MCF 10A (cell line): Measurements from ENCODE around the gene RTKN2. TPM values are rescaled to one million over a fixed set of nuclear protein-coding genes. Genes with fewer than 3 reads are reported as not detected.

ENCODE experiments used
- BruUV-seq: library from RNA; stranded (reverse); fragments of 400-500 nt; replicated peaks from 2 replicates; lab custom pipeline; 2021; lab: Mats Ljungman, UMichigan
- CTCF ChIA-PET: fragments of 300-600 bp; sonication (Branson Sonifier 250); formaldehyde crosslinking; extraction: SDS; loops from one replicate; lab custom pipeline; 2021; ENCODE audit warnings: antibody characterized with exemption, inconsistent platforms; lab: Yijun Ruan, JAX
- POLR2A ChIA-PET: fragments of 300-600, 350-650 bp; sonication (Branson Sonifier 250); formaldehyde crosslinking; extraction: SDS; loops from one replicate; lab custom pipeline; 2020; ENCODE audit warnings: antibody characterized with exemption, inconsistent platforms; lab: Yijun Ruan, JAX
- DNase-seq: peaks from one replicate; pipeline ENCODE4 v3.0.0-alpha.2; 2018; ENCODE audit not compliant: unreplicated experiment
- H3K27ac Mint-ChIP-seq: one replicate; pipeline ENCODE4 v1.8.0; 2022; ENCODE audit warnings: mild to moderate bottlenecking, low read depth, mixed read lengths; ENCODE audit not compliant: unreplicated experiment
- H3K27me3 Mint-ChIP-seq: one replicate; pipeline ENCODE4 v1.8.0; 2022; ENCODE audit warnings: mixed read lengths; ENCODE audit not compliant: insufficient read depth, unreplicated experiment
- H3K36me3 Mint-ChIP-seq: one replicate; pipeline ENCODE4 v1.8.0; 2022; ENCODE audit warnings: mild to moderate bottlenecking, moderate library complexity, mixed read lengths; ENCODE audit not compliant: insufficient read depth, unreplicated experiment
- H3K4me1 Mint-ChIP-seq: one replicate; pipeline ENCODE4 v1.8.0; 2022; ENCODE audit warnings: mixed read lengths; ENCODE audit not compliant: insufficient read depth, unreplicated experiment
- H3K4me3 Mint-ChIP-seq: one replicate; pipeline ENCODE4 v1.8.0; 2022; ENCODE audit warnings: mild to moderate bottlenecking, moderate library complexity, mixed read lengths; ENCODE audit not compliant: unreplicated experiment
- H3K9me3 Mint-ChIP-seq: one replicate; pipeline ENCODE4 v1.8.0; 2022; ENCODE audit warnings: mixed read lengths; ENCODE audit not compliant: unreplicated experiment
- CTCF ChIP-seq: fragments of 200-600 bp; IDR thresholded peaks from one replicate; pipeline ENCODE4 v1.8.0; 2022; ENCODE audit warnings: antibody characterized with exemption, mild to moderate bottlenecking; ENCODE audit not compliant: unreplicated experiment
- intact Hi-C: fragments of 100-400 bp; cut with micrococcal nuclease; formaldehyde crosslinking; loops from 2 replicates; pipeline ENCODE4 v1.14.1; 2022
- total RNA-seq: library from RNA; stranded (reverse); gene quantifications from 2 replicates; pipeline ENCODE4 v1.2.3, GENCODE V29; 2022

Gene RTKN2
- total RNA-seq, 1 experiment from 2014 or later = 2.6 TPM

GRCh38 chr10:62266611-62267010 is 2.0 kb downstream of the RTKN2 start:
- H3K4me1 Mint-ChIP-seq = peaks cover 21% of the 10 kb centered on the region
- no peak for DNase-seq
- no peaks in the 10 kb centered on the region for H3K27me3 Mint-ChIP-seq
- no peak for TF ChIP-seq CTCF
- H3K9me3 Mint-ChIP-seq = no peaks in the 10 kb centered on the region
- H3K36me3 Mint-ChIP-seq = no peaks in the 10 kb centered on the region
- intact Hi-C loops = loop anchor here (5.0 kb wide), 1 partner anchor 116 kb away; no protein-coding TSS in a partner anchor
- ChIA-PET POLR2A (interaction anchor here (1.7 kb wide), 1 partner anchor 227 kb away, joined by 6 read pairs; no protein-coding TSS in a partner anchor), CTCF (interaction anchor here (0.6 to 4.6 kb wide), 8 partner anchors 10 to 228 kb away, joined by 3 to 25 read pairs (median 6); no protein-coding TSS in a partner anchor)
- no peak overlapping the region for H3K4me3 Mint-ChIP-seq
- no peak overlapping the region for H3K27ac Mint-ChIP-seq
- no TSS peak for BruUV-seq

- intact Hi-C loops = loop anchor here (5.0 kb wide), 1 partner anchor 116 kb away; no protein-coding TSS in a partner anchor
- Mint-ChIP-seq H3K27ac (no peak overlapping the region), H3K9me3 (no peaks in the 10 kb centered on the region), H3K4me3 (no peak overlapping the region), H3K4me1 (peaks cover 21% of the 10 kb centered on the region), H3K36me3 (no peaks in the 10 kb centered on the region), H3K27me3 (no peaks in the 10 kb centered on the region)
- DNase-seq = no peak
- no TSS peak for BruUV-seq
- POLR2A ChIA-PET = interaction anchor here (1.7 kb wide), 1 partner anchor 226 kb away, joined by 6 read pairs; no protein-coding TSS in a partner anchor
- CTCF ChIA-PET = interaction anchor here (0.6 to 4.6 kb wide), 14 partner anchors 9 to 252 kb away, joined by 3 to 25 read pairs (median 5); no protein-coding TSS in a partner anchor
- TF ChIP-seq CTCF = no peak
These were observed 2.5 kb downstream of the RTKN2 start for GRCh38 chr10:62266147-62266546.

- H3K4me3 Mint-ChIP-seq = no peak overlapping the region
These were observed 3.8 kb downstream of the RTKN2 start for GRCh38 chr10:62264702-62265436.

More at GRCh38 chr10:62264702-62265436, 3.8 kb downstream of the RTKN2 start:
- BruUV-seq = no TSS peak
- CTCF ChIA-PET = interaction anchor here (0.5 to 4.6 kb wide), 46 partner anchors 11 to 1462 kb away, joined by 3 to 25 read pairs (median 4); no protein-coding TSS in a partner anchor
- intact Hi-C loops = loop anchor here (1.0 to 5.0 kb wide), 3 partner anchors 117 to 168 kb away; no protein-coding TSS in a partner anchor
- H3K36me3 Mint-ChIP-seq = no peaks in the 10 kb centered on the region
- peak; percentile 75 for DNase-seq
- POLR2A ChIA-PET = interaction anchor here (0.6 to 1.8 kb wide), 11 partner anchors 12 to 852 kb away, joined by 3 to 6 read pairs (median 4); no protein-coding TSS in a partner anchor
- peaks cover 16% of the 10 kb centered on the region for H3K4me1 Mint-ChIP-seq
- H3K9me3 Mint-ChIP-seq = no peaks in the 10 kb centered on the region
- peak; percentile 60 for TF ChIP-seq CTCF
- no peak overlapping the region for H3K27ac Mint-ChIP-seq
- no peaks in the 10 kb centered on the region for H3K27me3 Mint-ChIP-seq
